HG03432 (cell line): ENCODE data around the gene IL25.
"Not testable (repeated sequence)": the region's sequence is repeated elsewhere in the genome, so short reads cannot be mapped to it uniquely, and the experiment has no call there.

Experiments used
- ATAC-seq: cut with Tn5 transposase; IDR thresholded peaks from one replicate; pipeline ENCODE4 v1.9.1; 2021; ENCODE audit warnings: mild to moderate bottlenecking, moderate library complexity; ENCODE audit not compliant: unreplicated experiment

Gene IL25

DNA sequence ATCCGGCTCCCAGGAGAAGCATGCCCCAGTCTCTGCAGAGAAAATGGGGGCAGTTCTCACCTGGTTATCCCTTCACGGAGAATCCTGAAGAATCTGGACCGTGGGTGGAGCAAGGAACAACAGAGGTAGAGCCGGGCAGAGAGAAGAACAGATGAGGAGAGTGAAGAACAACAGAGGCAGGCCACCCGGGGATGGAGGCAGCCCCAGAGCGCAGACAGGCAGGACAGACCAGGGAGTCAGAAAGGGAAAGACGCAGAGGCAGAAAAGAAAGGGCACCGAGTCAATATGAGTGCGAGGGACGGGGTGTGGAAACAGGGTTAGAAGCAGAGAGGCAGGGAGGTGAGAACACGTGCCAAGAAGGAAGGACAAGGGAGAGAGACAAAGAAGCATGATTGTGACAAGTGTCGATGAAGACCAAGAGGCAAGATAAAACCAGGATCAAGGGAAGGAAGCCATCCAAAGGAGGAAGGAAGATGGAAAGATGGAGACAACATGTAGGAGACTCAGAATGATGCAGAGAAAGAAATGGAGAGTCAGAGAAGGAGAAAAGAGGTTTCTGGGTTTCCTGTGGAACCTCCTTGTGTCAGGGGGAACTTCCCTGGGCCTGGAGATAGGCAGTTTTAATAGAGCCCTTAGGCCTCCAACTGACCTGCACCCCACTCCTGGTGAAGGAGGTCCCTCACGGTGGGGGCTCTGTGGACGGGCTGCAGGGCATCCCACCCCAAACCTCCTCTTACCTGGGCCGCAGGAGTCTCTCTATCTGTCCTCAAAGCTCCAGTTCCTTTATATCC lies 35.1 kb downstream of the IL25 start, which contains the start of gene MYH6:
Gene MYH6, minus strand, starts transcription at position 758 of the 791 bp plus-strand sequence. CDS start 1,050 bp downstream, outside the sequence.
- no peak for ATAC-seq

GRCh38 chr14:23408307-23408630 lies 35.7 kb downstream of the IL25 start:
- no peak for ATAC-seq

GRCh38 chr14:23409475-23409874 lies 36.9 kb downstream of the IL25 start:
- no peak for ATAC-seq

DNA sequence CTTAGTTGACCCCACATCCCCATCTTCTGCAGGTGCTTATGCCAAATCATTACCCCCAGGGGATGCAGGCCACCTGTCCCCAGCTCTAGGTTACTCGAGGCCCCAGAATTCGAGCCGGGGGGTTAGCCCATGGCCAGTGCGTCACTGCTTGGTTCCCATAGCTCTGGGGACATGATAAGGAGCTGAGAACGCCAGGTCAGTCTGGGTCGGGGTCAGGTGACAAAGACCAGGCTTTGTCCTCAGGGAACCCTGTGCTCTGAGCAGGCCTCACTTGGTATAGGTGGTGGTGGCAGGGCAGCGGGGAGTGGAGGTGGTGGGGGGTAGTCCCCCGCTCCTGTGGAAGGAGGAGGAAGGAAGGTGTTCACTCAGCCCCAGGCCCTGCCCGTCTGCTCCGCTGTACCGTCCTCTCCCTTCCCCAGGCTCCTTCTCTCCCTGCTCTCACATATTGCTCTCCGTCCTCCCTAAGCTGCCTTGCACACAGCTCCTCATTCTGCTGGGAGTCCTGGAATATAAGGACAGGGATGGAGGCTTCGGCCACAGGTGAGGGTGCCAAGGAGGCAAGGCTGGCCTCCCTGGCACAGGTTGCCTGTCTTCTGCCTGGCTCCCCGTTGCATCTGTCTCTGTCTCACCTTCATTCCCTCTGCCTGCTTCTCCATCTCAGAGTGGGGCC lies 37.5 kb downstream of the IL25 start:
- ATAC-seq, result no peak

DNA sequence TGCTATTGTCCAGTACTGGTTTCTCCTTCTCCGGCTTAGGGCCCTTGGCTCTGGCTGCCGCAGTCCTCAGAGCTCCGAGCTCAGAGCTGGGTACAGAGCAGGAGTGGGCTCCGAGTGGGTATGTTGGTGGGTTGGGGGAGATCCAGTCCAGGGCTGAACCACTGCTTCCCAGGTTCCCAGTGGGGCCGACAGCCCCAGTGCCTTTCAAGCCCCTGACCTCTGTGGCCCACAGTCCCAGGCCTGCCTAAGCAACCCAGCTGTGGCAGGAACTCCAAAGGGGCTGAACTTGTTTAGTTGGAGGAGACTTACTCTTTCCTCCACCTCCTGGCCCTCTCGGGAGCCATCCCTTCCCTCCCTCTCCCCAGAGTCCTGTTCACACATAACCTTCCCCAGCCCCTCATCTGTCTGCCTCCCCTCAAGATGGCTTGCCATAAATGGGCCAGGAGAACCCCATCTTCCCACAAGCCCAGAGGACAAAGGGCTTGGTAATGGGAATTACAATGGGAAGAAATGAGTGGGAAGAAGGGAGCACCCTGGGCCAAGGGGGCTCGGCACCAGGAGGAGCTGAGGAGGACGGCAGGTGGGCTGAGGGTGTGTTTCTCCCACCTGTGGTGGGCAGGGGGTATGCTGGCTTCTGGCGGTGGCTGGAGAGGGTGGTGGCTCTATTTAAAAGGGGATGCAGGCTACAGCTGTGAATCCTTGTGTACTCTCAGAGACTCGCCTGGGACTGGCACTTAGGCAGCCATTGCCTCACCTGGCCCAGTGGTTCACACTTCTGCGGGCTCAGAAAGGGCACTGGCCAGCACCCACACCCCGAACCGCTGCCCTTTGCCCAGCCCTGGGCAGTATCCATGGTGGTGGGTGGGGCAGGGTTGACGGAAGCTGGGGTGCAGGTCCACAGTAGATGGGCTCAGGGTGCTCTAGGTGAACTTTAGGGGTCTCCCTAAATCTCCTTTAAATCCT lies 39.2 kb downstream of the IL25 start:
- ATAC-seq, result no peak

GRCh38 chr14:23413681-23414080 lies 41.1 kb downstream of the IL25 start:
- ATAC-seq, result no peak

GRCh38 chr14:23414254-23414653 lies 41.6 kb downstream of the IL25 start:
- ATAC-seq, result no peak

- ATAC-seq, result no peak
These were observed 42.6 kb downstream of the IL25 start for GRCh38 chr14:23414906-23415820.

- ATAC-seq, result no peak
These were observed 43.5 kb downstream of the IL25 start for GRCh38 chr14:23415821-23416778.

DNA sequence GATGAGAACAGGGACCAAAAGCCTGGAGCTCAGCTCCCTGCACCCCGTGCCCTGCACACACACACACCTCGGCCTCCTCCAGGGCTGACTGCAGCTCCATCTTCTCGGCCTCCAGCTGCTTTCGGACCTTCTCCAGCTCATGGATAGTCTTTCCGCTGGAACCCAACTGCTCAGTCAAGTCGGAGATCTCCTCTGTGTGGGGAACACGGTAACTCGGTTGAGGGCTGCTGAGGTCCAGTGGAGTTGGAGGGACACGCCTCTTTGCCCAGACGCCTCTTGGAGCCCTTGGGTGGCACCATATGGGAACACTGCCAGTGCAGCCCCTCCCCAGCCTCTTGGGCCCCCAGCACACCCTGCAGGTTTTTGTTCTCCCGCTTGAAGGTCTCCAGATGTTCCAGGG lies 44.2 kb downstream of the IL25 start:
- ATAC-seq, result no peak

DNA sequence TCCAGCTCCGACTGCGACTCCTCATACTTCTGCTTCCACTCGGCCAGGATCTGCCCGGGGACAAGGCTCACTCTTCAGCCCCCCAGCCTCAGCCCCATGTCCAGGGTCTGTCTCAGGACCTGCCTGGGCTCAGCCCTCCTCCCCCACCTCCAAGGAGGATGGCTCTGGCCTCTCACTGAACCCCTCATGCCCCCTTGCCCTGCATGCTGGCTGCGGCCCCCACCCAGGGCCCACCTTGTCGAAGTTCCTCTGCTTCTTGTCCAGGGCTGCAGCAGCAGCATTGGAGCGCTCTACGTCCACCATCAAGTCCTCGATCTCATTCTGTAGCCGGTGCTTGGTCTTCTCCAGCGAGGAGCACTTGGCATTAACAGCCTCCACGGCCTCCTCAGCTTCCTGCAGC lies 44.7 kb downstream of the IL25 start:
- not testable (repeated sequence) for ATAC-seq

DNA sequence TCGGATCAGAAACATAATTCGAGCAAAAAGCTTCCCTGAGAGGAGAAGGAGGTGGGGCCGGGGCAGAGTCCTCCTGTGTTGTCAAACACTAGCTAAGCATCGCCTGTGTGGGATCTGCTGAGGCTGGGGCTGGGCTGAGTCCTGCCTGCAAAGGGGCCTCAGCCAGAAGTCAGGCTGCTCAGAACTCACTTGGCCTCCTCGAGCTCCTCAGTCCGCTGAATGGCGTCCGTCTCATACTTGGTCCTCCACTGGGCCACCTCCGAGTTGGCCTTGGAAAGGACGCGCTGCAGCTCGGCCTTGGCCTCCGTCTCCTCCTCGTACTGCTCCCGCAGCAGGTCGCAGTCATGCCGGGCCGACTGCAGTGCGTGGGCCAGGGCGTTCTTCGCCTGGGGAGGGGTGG lies 45.4 kb downstream of the IL25 start:
- ATAC-seq, result no peak

DNA sequence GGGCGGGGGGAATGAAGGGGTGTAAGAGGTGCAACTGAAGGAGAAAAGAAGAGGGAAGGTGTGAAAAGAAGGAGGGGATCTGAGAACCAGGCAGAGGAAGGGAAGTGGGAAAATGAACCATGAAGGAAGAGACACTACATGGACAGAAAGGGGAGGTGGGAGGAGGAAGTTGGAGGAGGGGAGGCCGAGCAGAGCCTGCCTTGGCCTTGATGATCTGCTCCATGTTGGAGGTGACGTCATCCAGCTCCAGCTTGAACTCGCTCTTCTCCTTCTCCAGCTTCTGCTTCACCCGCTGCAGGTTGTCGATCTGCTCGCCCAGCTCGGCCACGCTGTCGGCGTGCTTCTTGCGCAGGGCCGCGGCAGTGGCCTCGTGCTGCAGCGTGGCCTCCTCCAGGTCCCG lies 47.0 kb downstream of the IL25 start:
- ATAC-seq, result not testable (repeated sequence)

- no peak for ATAC-seq
These were observed 49.0 kb downstream of the IL25 start for GRCh38 chr14:23421594-23421993.

- no peak for ATAC-seq
These were observed 51.0 kb downstream of the IL25 start for GRCh38 chr14:23423657-23424056.

- no peak for ATAC-seq
These were observed 52.6 kb downstream of the IL25 start for GRCh38 chr14:23425169-23425568.

GRCh38 chr14:23425798-23426197 lies 53.2 kb downstream of the IL25 start:
- ATAC-seq, result not testable (repeated sequence)
